Fibroblast of gingiva (primary cell): ENCODE results near the gene TGM3.

Source experiments
- DNase-seq: peaks from one replicate; pipeline ENCODE4 v3.0.0-alpha.2; 2011; ENCODE audit warnings: low read depth

TGM3 gene

DNA sequence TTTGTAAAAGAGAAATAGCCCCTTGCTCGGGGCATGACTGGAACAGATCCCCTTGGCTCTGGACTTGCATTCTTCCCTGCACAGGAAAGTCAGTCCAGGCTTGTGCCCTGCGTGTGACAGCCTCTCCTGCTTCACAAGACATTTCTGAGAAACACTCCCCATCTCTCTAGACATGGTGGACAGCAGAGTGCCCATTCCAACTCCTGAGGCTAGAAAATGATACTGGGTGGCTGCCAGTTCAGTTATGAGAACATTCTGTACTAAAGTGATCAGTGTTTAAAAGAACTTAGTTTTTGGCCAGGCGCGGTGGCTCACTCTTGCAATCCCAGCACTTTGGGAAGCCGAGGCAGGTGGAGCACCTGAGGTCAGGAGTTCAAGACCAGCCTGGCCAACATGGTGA is 41.3 kb downstream of the TGM3 start:
- DNase-seq = no peak

GRCh38 chr20:2338411-2339066 is 42.7 kb downstream of the TGM3 start:
- DNase-seq = no peak

DNA sequence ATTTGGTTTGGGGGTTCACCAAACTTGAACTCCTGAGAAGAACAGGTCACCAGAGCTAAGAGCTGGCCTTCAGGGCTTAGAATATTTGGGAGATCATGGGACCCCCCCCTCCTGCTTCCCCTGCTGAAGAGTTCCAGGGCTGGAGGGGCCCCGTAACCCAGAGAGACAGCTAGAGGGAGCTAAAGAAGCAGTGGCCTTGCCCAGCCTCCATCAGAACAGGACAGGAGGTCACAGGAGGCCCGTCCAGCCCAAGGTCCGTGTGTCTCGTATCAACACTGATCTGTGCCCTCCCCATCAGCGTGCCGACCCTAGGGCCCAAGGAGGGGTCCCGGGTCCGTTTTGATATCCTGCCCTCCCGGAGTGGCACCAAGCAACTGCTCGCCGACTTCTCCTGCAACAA is 44.3 kb downstream of the TGM3 start:
- no peak for DNase-seq

GRCh38 chr20:2340823-2341222 is 45.0 kb downstream of the TGM3 start:
- no peak for DNase-seq

GRCh38 chr20:2341336-2341735 is 45.5 kb downstream of the TGM3 start:
- DNase-seq = no peak

- no peak for DNase-seq
Observed at GRCh38 chr20:2342243-2342642, 46.4 kb downstream of the TGM3 start.

DNA sequence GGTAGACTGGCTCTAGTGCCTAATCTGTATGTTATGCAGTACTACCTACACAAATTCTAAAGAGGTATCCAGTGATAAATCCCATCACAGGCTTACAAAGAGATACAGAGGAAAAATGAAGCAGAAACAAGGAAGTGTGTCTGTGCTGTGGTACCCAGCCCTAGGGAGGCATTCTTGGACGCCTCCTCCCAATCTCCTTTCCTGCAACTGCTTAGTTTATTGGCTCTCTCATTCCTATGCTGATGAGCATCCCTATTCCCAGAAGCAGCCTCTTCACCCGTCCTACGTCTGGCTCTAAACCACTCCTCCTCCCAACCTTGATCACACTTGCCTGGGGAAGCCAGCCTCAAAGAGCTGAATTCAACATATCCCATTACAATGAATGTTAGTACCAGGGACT is 50.4 kb downstream of the TGM3 start:
- no peak for DNase-seq

- DNase-seq = no peak
Observed at GRCh38 chr20:2348336-2348735, 52.5 kb downstream of the TGM3 start.

DNA sequence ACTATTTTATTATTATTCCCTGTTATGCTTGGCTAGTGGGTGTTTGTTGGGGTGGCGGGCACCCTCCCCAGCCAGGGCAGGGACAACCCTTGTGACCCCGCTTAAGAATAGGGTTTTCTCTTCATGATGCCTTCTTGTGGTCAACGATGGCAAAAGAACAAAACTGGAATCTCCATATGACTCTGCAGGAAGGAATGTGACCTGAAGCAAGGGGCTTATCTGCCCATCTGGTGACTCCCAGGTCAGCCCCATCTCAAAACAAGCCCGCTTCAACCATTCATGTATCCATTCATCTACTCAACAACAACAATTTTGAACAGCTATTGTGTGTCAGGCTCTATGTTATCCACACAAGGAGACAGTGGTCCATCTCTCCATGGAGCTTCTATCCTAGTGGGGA is 54.0 kb downstream of the TGM3 start:
- no peak for DNase-seq

- no peak for DNase-seq
Observed at GRCh38 chr20:2350606-2351005, 54.8 kb downstream of the TGM3 start.

DNA sequence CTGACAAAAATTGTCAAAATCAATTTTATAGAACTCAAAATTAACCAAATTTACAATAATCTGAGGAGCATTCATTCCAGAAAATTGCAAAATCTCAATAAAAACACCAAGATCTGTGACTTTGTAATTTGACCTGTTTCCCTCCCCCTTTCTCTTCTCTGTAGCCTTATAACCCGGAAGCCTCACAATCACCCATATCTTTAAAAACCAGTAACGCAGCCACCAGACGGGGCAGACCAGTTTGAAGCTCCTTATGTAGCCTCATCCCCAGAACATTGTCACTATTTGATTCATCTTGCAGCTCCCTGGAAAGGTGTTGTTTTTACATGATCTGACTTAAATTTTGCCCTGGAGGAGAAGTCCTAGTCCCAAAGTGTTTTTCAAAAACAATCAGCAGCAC is 57.4 kb downstream of the TGM3 start:
- DNase-seq = no peak

GRCh38 chr20:2357114-2357513 is 61.3 kb downstream of the TGM3 start:
- no peak for DNase-seq

DNA sequence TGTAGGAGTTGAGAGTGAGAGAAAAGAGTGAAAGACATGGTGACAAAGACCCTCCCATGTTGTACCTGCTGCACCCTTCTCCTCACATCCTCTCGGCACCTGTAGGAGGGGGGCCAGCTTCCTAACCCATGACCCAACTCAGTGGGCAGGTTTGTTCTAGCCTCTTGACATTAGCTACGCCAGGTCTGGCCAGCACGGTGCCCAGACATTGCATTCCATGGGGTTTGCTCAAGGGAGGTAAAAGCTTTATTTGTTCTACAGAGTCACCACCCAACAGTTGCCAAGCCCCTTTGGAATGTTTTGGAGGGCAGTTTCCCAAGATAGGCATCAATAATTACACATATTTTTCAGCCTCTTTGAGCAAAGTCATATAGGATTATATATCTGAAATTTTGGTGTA is 62.2 kb downstream of the TGM3 start:
- no peak for DNase-seq

DNA sequence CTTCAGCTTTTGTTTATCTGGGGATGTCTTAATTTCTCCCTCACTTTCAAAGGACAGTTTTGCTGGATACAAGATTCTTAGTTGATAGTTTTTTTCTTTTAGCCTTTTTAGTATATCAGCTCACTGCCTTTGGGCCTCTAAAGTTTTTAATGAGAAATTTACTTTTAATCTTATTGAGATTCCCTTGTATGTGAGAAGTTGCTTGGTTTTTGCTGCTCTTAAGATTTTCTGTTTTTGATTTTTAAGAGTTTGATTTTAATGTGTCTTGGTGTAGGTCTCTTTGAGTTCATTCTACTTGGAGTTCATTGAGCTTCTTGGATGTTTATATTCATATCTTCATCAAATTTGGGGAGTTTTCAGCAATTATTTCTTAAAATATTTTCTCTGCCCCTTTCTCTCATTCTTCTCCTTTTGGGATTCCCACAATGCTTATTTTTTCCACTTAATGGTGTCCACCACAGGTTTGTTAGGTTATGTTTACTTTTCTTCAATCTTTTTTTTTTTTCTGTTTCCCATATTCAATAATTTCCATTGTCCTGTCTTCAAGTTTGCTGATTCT is 65.3 kb downstream of the TGM3 start:
- DNase-seq = no peak

DNA sequence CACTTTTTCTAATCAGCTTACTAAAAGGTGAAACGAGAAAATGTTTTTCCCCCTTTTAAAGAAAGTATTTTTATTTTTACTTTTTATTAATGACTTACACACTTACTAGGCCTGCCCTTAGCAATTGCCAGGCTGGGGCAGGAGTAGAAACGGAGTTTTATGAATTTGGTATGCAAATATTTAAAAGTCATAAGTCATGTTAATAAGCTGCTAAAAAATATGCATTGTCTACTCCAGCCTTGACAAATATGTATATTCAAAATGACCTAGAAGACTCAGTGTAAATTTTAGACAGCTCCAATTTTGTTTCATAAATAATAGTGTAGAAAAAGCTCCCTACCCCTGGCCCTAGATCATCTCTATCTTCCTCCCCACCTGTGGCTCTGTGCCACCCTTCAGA is 67.4 kb downstream of the TGM3 start:
- no peak for DNase-seq

DNA sequence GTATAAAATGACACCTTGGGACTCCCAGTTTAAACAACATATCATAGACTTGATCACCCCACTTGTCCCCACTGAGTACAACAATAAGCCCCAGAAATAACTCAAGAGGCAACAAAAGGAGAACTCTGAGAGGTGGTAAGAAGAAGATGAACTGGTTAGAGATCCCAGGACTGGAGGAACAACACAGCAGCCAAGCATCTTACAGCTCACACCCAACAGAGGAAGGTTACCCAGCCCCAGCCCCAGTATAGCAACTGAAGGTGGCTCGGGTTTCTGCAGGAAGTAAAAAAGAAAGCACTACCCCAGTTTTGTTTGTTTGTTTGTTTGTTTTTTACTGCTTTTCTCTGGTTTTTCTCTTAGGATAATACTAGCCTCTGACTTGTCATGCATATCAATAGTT is 67.8 kb downstream of the TGM3 start:
- no peak for DNase-seq

GRCh38 chr20:2364044-2364443 is 68.2 kb downstream of the TGM3 start:
- peak; percentile 44 for DNase-seq

DNA sequence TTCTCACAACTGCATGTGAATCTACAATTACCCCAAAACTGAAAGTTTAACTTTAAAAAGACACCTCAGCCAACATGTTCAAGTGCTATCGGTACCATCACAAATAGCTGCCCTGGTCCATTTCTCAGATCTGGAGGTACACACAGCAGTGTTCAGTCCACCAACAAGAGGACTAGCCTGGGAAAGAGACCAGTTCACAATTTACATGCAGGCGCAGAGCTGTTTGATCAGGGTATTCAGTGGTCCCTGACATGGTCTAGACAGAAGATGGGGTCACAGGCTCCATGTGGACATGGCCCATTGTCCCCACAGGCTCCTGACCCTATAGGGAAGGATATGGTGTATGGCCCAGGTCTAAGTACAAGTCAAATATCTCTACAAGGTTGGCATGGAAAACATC is 69.3 kb downstream of the TGM3 start:
- DNase-seq = no peak

DNA sequence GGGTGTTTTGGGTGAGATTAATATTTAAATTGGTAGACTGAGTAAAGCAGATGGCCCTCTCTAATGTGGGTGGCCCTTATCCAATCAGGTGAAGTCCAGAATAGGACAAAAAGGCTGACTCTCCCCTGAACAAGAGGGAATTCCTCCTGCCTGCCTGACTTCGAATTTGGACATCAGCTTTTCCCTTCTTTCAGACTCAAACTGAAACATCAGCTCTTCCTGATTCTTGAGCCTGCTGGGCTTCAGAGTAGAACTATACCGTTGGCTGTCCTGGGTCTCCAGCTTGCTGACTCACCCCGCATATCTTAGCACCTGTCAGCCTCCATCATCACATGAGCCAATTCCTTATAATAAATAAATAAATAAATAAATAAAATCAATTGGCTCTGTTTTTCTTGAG is 69.9 kb downstream of the TGM3 start:
- no peak for DNase-seq

DNA sequence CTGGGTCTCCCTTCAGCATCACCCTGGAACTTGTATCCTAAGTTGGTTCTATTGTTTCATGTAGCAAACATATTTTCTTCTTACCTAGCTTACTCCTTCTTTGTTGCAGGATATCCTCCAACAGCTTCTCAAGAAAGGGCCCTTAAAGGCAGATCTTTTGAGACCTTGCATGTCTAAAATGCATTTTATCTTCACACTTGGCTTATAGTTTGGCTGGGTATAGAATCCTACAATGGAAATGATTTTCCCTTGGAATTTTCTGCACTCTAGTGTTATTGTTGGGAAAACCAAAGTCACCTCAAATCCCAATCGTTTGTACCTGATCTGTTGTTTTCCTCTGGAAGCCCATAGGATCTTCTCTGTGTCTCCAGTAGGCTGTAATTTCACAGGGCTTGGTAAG is 72.8 kb downstream of the TGM3 start:
- DNase-seq = no peak

- no peak for DNase-seq
Observed at GRCh38 chr20:2373098-2373497, 77.3 kb downstream of the TGM3 start.

DNA sequence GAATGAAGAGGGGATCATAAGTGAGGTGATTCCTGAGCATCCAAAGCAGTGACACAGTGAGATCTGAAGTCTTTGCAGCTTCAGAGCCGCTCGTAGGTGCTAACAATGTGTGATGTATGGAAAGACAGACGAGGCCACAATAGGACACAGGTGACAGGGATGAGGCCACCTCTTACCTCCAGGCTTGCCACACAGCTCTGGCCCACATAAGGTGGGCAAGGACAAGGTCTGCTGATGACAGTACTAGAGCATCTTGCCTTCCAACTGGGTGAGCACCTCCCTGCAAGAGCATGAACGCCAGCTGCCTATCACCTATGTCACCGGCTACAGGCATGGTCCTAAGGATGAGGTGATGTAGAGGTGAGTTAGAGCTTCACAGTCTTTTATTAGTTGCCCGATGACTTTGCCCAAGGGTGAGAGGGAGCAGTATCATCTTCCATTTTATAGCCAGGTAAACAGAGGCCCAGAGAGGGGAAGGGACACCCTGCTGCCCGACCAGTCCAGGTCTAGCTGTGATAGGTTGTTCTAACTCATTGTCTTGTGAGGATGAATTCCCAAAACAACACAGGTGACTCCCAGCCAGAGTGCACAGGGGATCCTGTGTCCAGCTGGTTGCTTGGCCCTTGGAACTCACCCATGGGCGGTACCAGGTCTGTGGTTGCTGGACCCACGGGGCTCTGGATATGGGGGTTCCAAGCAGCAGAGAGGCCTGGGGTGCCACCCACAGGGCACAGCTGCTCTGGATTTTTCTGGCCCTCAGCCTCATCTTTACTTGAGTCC is 78.7 kb downstream of the TGM3 start:
- DNase-seq = no peak

GRCh38 chr20:2378893-2379292 is 83.1 kb downstream of the TGM3 start:
- DNase-seq = no peak
